Adrenal gland (tissue), 12 donors: Measurements from ENCODE around the gene KAZN. TPM values are rescaled to one million over a fixed set of nuclear protein-coding genes. Genes with fewer than 3 reads are reported as not detected.

Experiments used
- DNase-seq, 7 donors: peaks; one replicate each; pipeline ENCODE4 v3.0.0-alpha.2; 2019 to 2020
- H3K27ac ChIP-seq, 5 donors: fragments of 200-600 bp; sonication (generic) in 4 of 5; 1 replicate in 3 of 5; 2 replicates in 2 of 5; pipeline versions ENCODE4 v1.5.1 to v1.8.0; 2016 to 2020; ENCODE audit warnings: mild to moderate bottlenecking in 1 of 5
- H3K27me3 ChIP-seq: fragments of 200-600 bp; 2 replicates; pipeline ENCODE4 v1.8.0; 2021
- H3K36me3 ChIP-seq, 2 donors: fragments of 200-600 bp; replicated peaks in 1 of 2; 1 replicate in 1 of 2; 2 replicates in 1 of 2; pipeline versions ENCODE4 v1.5.1 to v1.8.0; 2018 to 2022
- H3K4me1 ChIP-seq, 2 donors: fragments of 200-600 bp; replicated peaks in 1 of 2; 1 replicate in 1 of 2; 2 replicates in 1 of 2; pipeline versions ENCODE4 v1.5.1 to v1.8.0; 2018 to 2021
- H3K4me3 ChIP-seq, 4 donors: fragments of 200-600 bp; sonication (generic) in 3 of 4; one replicate each; pipeline ENCODE4 v1.5.1; 2016 to 2018
- H3K9me3 ChIP-seq, 3 donors: fragments of 200-600 bp; sonication (generic) in 1 of 3; replicated peaks in 1 of 3; 1 replicate in 2 of 3; 2 replicates in 1 of 3; pipeline versions ENCODE4 v1.5.1 to v1.8.0; 2016 to 2021
- POLR2A ChIP-seq, 2 donors: fragments of 450-650 bp; IDR thresholded peaks; one replicate each; pipeline ENCODE4 v1.6.1; 2017; ENCODE audit warnings: antibody characterized with exemption in 2 of 2, mild to moderate bottlenecking in 2 of 2, moderate library complexity in 1 of 2
- WGBS, 4 donors: extraction: QIAGEN DNeasy Blood & Tissue Kit in 2 of 4; methylation state at CpG; one replicate each; pipeline versions ENCODE4 v1.1.5 to v1.1.7; 2013 to 2017; 5-methylcytosine and 5-hydroxymethylcytosine counted together
- intact Hi-C, 2 donors: fragments of 100-400 bp; cut with DNase I; formaldehyde crosslinking; loops; one replicate each; pipeline versions ENCODE4 v1.14.1 to v1.15.0; 2022 to 2023
- polyA plus RNA-seq, 3 donors: library from polyadenylated mRNA; stranded (reverse); fragments of 200-250 nt in 2 of 3; fragments of 350-450 nt in 1 of 3; fragmentation: Illumina TruSeq in 1 of 3; extraction: RNeasy Lipid Tissue Mini Kit (QIAGEN cat#74804) in 1 of 3; gene quantifications; one replicate each; pipeline ENCODE4 v1.2.3, GENCODE V29; 2013 to 2014
- total RNA-seq, 9 donors: library from RNA; depleted of rRNA in 4 of 9; stranded (reverse); fragments of >200 nt in 4 of 9; fragments of 120-200 nt in 1 of 9; fragmentation: NEBNext Ultra II Directional in 1 of 9; extraction: Animal tissue kit (Norgen Biotek cat#: 25700) in 1 of 9; gene quantifications; one replicate each; pipeline versions ENCODE4 v1.1.0 to v1.2.4, GENCODE V29; 2013 to 2023
- TF ChIP-seq, protein P1 (sequence below), 6 experiments: fragments of 450-650 bp in 4 of 6; fragments of 200-600 bp in 2 of 6; sonication (generic) in 1 of 6; IDR thresholded peaks; 1 replicate in 5 of 6; 2 replicates in 1 of 6; pipeline versions ENCODE4 v1.5.1 to v1.8.0; 2016 to 2021; ENCODE audit warnings: antibody characterized with exemption in 6 of 6, mild to moderate bottlenecking in 2 of 6, moderate library complexity in 1 of 6
- donor health status: healthy with polysubstance abuse.
- donor health status: Bipolar disorder and iron deficiency.
- donor health status: DM: yes; HTN: yes; CAD: no.
- donor health status: DM: no; HTN: no; CAD: no.
- donor health status: DM: no; HTN: no; CAD: no.
- donor health status: DM: yes; HTN: yes; CAD: no.

Gene KAZN
- total and polyA plus RNA-seq, 12 donors = 5.9 to 63.4 (median 29.5) TPM

DNA sequence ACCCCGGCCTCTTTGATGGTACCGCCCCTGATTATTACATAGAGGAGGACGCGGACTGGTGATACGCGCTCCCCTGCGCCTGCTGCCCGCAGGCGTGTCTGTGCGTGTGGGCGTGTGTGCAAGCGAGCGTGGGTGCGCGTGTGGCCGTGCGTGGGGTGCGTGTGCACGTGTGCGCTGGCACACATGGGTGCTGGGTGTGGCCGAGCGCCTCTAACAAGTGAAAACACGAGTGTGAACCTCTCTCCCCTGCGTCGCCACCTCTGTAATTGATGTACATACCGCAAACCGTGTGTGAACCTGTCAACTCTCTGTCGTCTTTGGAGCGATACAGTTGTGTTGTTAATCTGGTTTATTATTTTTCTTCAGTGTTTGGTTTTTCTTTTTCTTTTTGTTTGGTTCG is 467.3 kb downstream of the KAZN start:
- no peaks in the 10 kb centered on the region for H3K27me3 ChIP-seq
- no peak overlapping the region for H3K4me3 ChIP-seq
- TF ChIP-seq, protein P1, sequence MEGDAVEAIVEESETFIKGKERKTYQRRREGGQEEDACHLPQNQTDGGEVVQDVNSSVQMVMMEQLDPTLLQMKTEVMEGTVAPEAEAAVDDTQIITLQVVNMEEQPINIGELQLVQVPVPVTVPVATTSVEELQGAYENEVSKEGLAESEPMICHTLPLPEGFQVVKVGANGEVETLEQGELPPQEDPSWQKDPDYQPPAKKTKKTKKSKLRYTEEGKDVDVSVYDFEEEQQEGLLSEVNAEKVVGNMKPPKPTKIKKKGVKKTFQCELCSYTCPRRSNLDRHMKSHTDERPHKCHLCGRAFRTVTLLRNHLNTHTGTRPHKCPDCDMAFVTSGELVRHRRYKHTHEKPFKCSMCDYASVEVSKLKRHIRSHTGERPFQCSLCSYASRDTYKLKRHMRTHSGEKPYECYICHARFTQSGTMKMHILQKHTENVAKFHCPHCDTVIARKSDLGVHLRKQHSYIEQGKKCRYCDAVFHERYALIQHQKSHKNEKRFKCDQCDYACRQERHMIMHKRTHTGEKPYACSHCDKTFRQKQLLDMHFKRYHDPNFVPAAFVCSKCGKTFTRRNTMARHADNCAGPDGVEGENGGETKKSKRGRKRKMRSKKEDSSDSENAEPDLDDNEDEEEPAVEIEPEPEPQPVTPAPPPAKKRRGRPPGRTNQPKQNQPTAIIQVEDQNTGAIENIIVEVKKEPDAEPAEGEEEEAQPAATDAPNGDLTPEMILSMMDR (IDR thresholded peaks at IDR 0.05) = no peak
- no peak for TF ChIP-seq POLR2A (IDR thresholded peaks at IDR 0.05)
- DNase-seq = no peak
- H3K27ac ChIP-seq = no peak overlapping the region
- 93 to 96% (median 96%) methylated on average over 27 to 30 of the region's 30 CpGs for WGBS, 4 donors
- H3K9me3 ChIP-seq = no peaks in the 10 kb centered on the region
- intact Hi-C loops = no loop called here
- H3K4me1 ChIP-seq = no peaks in the 10 kb centered on the region
- H3K36me3 ChIP-seq = peaks cover 0 to 10% of the 10 kb centered on the region in 2 donors

DNA sequence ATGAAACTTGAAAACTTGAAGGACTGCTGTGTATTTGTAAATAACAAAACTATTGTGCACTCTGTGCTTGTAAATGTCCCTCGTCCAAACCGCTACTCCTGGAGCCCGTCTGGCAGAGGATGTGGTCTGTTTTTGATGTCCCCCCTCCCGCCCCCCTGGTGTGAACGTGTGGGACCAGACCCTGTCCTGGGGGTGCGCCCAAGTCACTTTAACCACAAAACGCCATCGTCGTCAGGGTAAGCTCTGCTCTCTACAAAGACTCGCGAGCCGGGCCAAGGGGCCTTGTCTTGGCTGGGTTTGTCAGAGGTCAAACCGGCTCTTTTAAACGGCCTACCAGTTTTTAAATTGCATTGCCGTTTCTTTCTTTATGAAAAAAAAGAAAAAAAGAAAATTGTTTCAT is 467.7 kb downstream of the KAZN start:
- DNase-seq = no peak
- Histone ChIP-seq H3K27ac (peak overlapping the region in 1 of 5 donors; percentile 17), H3K9me3 (no peaks in the 10 kb centered on the region), H3K4me3 (no peak overlapping the region), H3K4me1 (no peaks in the 10 kb centered on the region), H3K27me3 (no peaks in the 10 kb centered on the region), H3K36me3 (peaks cover 0 to 10% of the 10 kb centered on the region in 2 donors)
- no peak for TF ChIP-seq POLR2A (IDR thresholded peaks at IDR 0.05)
- TF ChIP-seq, protein P1 (IDR thresholded peaks at IDR 0.05) = no peak
- intact Hi-C loops = no loop called here
- 74 to 79% (median 77%) methylated on average over 15 of the region's 15 CpGs for WGBS, 4 donors

DNA sequence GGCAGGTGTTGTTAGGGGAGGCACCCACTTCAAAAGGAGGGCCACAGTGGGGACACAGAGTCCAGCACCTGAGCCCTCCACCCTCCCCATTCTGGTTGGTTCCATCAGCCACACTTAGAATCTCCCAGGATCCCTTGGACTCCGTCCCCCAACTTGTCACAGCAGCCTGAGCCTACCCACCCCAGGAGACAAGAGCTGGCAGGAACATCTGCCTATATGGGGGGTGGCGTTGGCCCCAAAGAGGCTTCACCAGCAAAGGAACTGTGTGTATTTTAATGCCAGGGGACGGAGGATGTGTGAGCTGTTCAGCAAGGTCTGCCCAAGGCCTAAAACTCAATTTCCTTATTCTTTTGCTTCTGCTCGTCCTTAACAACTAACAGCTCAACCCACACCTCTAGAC is 468.7 kb downstream of the KAZN start:
- Histone ChIP-seq H3K9me3 (no peaks in the 10 kb centered on the region), H3K4me1 (no peaks in the 10 kb centered on the region), H3K4me3 (no peak overlapping the region), H3K36me3 (peaks cover 0 to 10% of the 10 kb centered on the region in 2 donors), H3K27me3 (no peaks in the 10 kb centered on the region), H3K27ac (peak overlapping the region in 3 of 5 donors; percentile 43 to 79 (median 48))
- intact Hi-C loops = no loop called here
- no peak for DNase-seq
- TF ChIP-seq POLR2A (IDR thresholded peaks at IDR 0.05) = no peak
- WGBS, 4 donors = 84 to 94% (median 90%) methylated on average over 4 of the region's 4 CpGs

DNA sequence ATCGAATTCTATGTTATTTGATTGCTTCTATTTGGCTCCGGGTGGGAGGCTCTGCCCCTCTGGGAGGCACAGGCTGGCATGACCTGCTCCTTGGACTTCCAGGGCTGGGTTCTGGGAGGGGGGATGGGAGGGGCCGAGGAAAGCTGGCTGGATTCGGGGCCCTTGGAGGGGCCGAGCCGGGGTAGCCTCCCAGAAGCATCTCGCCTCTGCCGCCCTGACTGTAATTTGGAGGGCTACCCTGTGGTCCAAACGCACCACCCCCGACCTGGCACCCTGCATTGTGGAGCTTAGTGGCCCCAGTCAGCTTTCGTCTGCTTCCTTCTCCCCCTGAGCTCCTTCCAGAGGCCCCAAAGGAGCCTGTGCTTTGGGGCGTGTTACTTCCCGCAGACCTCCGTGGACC is 469.7 kb downstream of the KAZN start:
- TF ChIP-seq, protein P1 (IDR thresholded peaks at IDR 0.05) = no peak
- TF ChIP-seq POLR2A (IDR thresholded peaks at IDR 0.05) = no peak
- 87 to 93% (median 90%) methylated on average over 13 to 14 of the region's 14 CpGs for WGBS, 4 donors
- no peaks in the 10 kb centered on the region for H3K27me3 ChIP-seq
- intact Hi-C loops = no loop called here
- peaks cover 0 to 10% of the 10 kb centered on the region in 2 donors for H3K36me3 ChIP-seq
- no peaks in the 10 kb centered on the region for H3K9me3 ChIP-seq
- H3K27ac ChIP-seq = peak overlapping the region in 1 of 5 donors; percentile 53
- no peaks in the 10 kb centered on the region for H3K4me1 ChIP-seq
- no peak for DNase-seq
- H3K4me3 ChIP-seq = no peak overlapping the region

DNA sequence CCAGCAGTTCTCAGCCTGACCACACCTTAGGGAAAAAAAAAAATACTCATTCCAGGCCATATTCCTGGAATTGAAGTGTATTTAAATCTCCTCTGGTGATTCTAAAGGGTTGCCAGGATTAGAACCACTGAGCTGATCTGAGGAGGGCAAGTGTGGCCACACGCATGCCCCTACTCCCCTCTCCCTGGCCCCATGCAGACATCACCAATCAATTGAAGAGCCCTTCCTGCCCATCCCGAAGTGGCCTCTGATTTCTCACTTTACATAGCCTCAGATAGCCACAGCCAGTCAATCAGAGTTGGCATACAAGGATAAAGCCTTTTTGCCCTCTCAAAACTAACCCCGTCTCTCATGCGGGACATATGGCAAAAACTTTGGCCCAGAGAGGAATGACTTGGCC is 470.5 kb downstream of the KAZN start:
- TF ChIP-seq, protein P1 (IDR thresholded peaks at IDR 0.05) = no peak
- no peak for TF ChIP-seq POLR2A (IDR thresholded peaks at IDR 0.05)
- no peak for DNase-seq
- H3K4me1 ChIP-seq = no peaks in the 10 kb centered on the region
- H3K9me3 ChIP-seq = no peaks in the 10 kb centered on the region
- no peak overlapping the region for H3K4me3 ChIP-seq
- peaks cover 0 to 7% of the 10 kb centered on the region in 2 donors for H3K36me3 ChIP-seq
- 85 to 96% (median 93%) methylated on average over 3 to 4 of the region's 4 CpGs for WGBS, 4 donors
- intact Hi-C loops = no loop called here
- H3K27ac ChIP-seq = peak overlapping the region in 1 of 5 donors; percentile 53
- no peaks in the 10 kb centered on the region for H3K27me3 ChIP-seq
